OCI-LY3 (cell line): Measurements from ENCODE around the gene NBL1.

Source experiments
- H2AFZ ChIP-seq: fragments of 200-600, 300-600 bp; shearing (Covaris generic); 2 replicates; pipeline ENCODE4 v1.6.0; 2014; ENCODE audit warnings: antibody characterized with exemption, low read depth, low read length
- H3K27ac ChIP-seq: fragments of 200-600, 300-600 bp; sonication (generic); 2 replicates; pipeline ENCODE4 v1.5.1; 2014; ENCODE audit warnings: mild to moderate bottlenecking, low read length, moderate library complexity, mixed read lengths
- H3K27me3 ChIP-seq: fragments of 200-600, 300-600 bp; sonication (generic); 2 replicates; pipeline ENCODE4 v1.6.1; 2014; ENCODE audit warnings: low read depth, low read length, mixed read lengths
- H3K36me3 ChIP-seq: fragments of 200-600, 300-600 bp; sonication (generic); replicated peaks from 2 replicates; pipeline ENCODE3; 2014; ENCODE audit warnings: low read depth, low read length, mixed read lengths
- H3K4me1 ChIP-seq: fragments of 300-600, 200-600 bp; sonication (generic); 2 replicates; pipeline ENCODE4 v1.6.1; 2014; ENCODE audit warnings: low read length, mixed read lengths
- H3K4me2 ChIP-seq: fragments of 200-600, 300-600 bp; sonication (generic); 2 replicates; pipeline ENCODE4 v1.6.1; 2014; ENCODE audit warnings: low read length, mixed read lengths
- H3K4me3 ChIP-seq: fragments of 300-600, 200-600 bp; sonication (generic); 2 replicates; pipeline ENCODE4 v1.5.1; 2014; ENCODE audit warnings: antibody characterized with exemption, mild to moderate bottlenecking, low read length, moderate library complexity
- H3K79me2 ChIP-seq: fragments of 300-600, 200-600 bp; shearing (Covaris generic); 2 replicates; pipeline ENCODE4 v1.6.1; 2014; ENCODE audit warnings: mild to moderate bottlenecking, low read length, mixed read lengths
- H3K9ac ChIP-seq: fragments of 300-600, 200-600 bp; shearing (Covaris generic); 2 replicates; pipeline ENCODE4 v1.6.0; 2014; ENCODE audit warnings: mild to moderate bottlenecking, low read length, moderate library complexity
- H3K9me3 ChIP-seq: fragments of 200-600, 300-600 bp; shearing (Covaris generic); 2 replicates; pipeline ENCODE4 v1.6.1; 2014; ENCODE audit warnings: low read length, mixed read lengths; ENCODE audit not compliant: insufficient read depth
- H4K20me1 ChIP-seq: fragments of 200-600, 300-600 bp; sonication (generic); 2 replicates; pipeline ENCODE4 v1.6.1; 2016; ENCODE audit warnings: low read length, mixed read lengths; ENCODE audit not compliant: insufficient read depth
- EZH2phosphoT487 ChIP-seq: fragments of 200-600 bp; shearing (Covaris generic); IDR thresholded peaks from 2 replicates; pipeline ENCODE4 v1.6.1; 2018; ENCODE audit warnings: antibody characterized with exemption, mixed run types, low read depth
- TF ChIP-seq, protein P1 (sequence below): fragments of 200-600, 300-600 bp; sonication (generic); IDR thresholded peaks from 2 replicates; pipeline ENCODE4 v1.5.1; 2014; ENCODE audit warnings: antibody characterized with exemption, low read length, low read depth

NBL1 gene, protein sequence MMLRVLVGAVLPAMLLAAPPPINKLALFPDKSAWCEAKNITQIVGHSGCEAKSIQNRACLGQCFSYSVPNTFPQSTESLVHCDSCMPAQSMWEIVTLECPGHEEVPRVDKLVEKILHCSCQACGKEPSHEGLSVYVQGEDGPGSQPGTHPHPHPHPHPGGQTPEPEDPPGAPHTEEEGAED

DNA sequence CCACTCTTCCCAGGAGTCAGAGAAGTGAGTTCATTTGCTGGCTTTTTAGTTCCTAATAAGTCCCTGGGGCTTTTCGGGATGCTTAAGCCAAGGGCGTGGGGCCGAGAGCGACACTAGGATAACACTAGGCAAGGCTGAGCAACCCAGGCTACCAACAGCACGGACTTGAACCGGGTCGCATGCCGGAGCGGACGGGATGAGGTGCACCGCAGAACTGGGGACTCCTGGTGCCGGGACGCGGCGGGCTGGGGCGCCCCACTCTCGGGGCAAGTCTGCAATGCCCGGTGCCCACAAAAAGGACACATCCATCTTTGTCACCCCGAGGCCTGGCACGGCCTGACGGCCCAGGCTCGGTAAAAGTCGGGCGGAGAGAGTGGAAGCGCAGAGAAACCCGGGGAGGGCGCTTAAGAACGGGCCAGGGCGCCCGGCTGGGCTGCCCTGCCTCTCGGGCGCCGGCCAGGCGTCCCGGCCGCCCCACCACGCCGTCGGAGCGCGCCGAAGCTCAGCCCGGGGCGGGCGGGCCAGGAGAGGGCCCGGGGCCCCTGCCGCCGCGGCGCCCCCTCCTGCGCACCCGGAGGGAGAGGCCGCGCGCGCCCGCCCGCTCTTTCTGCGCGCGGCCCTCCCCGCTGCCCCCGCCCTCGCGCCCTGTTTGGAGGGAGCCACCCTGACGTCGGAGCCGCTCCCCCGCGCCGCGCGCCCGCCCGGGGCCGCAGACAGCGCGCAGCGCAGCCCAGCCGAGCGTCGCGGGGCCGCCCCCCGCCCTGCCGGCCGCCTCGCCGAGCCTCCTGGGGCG lies at the start of gene NBL1:
Gene NBL1 (plus strand): TSS at position 710 of the 793 bp plus-strand sequence. CDS start 10,720 bp downstream, outside the sequence.
- TF ChIP-seq EZH2phosphoT487, result no peak
- TF ChIP-seq, protein P1, sequence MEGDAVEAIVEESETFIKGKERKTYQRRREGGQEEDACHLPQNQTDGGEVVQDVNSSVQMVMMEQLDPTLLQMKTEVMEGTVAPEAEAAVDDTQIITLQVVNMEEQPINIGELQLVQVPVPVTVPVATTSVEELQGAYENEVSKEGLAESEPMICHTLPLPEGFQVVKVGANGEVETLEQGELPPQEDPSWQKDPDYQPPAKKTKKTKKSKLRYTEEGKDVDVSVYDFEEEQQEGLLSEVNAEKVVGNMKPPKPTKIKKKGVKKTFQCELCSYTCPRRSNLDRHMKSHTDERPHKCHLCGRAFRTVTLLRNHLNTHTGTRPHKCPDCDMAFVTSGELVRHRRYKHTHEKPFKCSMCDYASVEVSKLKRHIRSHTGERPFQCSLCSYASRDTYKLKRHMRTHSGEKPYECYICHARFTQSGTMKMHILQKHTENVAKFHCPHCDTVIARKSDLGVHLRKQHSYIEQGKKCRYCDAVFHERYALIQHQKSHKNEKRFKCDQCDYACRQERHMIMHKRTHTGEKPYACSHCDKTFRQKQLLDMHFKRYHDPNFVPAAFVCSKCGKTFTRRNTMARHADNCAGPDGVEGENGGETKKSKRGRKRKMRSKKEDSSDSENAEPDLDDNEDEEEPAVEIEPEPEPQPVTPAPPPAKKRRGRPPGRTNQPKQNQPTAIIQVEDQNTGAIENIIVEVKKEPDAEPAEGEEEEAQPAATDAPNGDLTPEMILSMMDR, result no peak
- Histone ChIP-seq H2AFZ (no peak within 1 kb of the TSS), H3K27me3 (0 out of 2 replicates have a peak, but pooled peaks cover 3% of the 10 kb centered on the region)

DNA sequence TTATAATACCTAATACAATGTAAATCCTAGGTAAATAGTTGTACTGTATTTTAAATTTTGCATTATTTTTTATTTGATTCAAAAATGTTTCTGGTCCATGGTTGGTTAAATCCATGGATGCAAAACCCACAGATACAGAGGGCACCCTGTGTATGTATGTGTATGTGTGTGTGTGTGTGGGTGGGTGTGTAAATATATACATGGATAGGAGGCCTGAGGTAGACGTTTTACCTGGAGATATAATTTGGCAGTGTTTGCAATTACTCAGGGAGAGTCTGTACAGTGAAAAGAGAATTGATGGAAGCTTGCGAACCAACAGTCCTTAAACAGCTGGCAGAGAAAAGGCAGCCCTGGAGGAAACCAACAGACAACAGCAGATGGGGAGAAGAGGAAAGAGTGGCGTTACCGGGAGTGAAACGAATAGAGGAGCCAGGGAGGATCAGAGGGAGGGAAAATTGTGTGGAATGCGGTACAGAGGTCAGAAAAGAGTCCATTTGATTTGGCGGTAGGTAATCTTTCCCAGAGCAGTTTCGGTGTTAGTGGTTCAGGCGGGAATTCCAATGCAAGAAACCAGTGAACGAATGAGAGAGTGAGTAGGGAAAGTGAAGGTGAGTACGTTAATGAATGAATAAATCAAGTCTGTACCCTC lies 47.9 kb upstream of the NBL1 start:
- peak overlapping the region; percentile 96 for H2AFZ ChIP-seq
- peak overlapping the region; percentile 89 for H3K4me2 ChIP-seq
- H4K20me1 ChIP-seq, result peaks cover 6% of the 10 kb centered on the region; the same call in 1 of the 2 replicates
- peaks cover 11% of the 10 kb centered on the region; the same call in 1 of the 2 replicates for H3K4me1 ChIP-seq
- TF ChIP-seq, protein P1, result no peak
- no peaks in the 10 kb centered on the region for H3K27me3 ChIP-seq
- H3K9me3 ChIP-seq, result no peaks in the 10 kb centered on the region
- peak overlapping the region; percentile 96 for H3K4me3 ChIP-seq
- peak overlapping the region; percentile 90 for H3K9ac ChIP-seq
- peaks cover 48% of the 10 kb centered on the region for H3K79me2 ChIP-seq
- H3K36me3 ChIP-seq, result no peaks in the 10 kb centered on the region
- H3K27ac ChIP-seq, result peak overlapping the region; percentile 64

More for the DNA sequence above, at the start of gene NBL1:
- H3K4me1 ChIP-seq, result no peaks in the 10 kb centered on the region
- 0 out of 2 replicates have a peak within 1 kb of the TSS, but pooled peaks have one; percentile 6 for H3K9ac ChIP-seq
- H4K20me1 ChIP-seq, result no peaks in the 10 kb centered on the region
- H3K9me3 ChIP-seq, result no peaks in the 10 kb centered on the region
- H3K4me3 ChIP-seq, result peak within 1 kb of the TSS; percentile 64
- H3K27ac ChIP-seq, result no peak within 1 kb of the TSS
- H3K79me2 ChIP-seq, result no peaks in the 10 kb centered on the region
- H3K36me3 ChIP-seq, result no peaks in the 10 kb centered on the region
- H3K4me2 ChIP-seq, result peak within 1 kb of the TSS; percentile 53

DNA sequence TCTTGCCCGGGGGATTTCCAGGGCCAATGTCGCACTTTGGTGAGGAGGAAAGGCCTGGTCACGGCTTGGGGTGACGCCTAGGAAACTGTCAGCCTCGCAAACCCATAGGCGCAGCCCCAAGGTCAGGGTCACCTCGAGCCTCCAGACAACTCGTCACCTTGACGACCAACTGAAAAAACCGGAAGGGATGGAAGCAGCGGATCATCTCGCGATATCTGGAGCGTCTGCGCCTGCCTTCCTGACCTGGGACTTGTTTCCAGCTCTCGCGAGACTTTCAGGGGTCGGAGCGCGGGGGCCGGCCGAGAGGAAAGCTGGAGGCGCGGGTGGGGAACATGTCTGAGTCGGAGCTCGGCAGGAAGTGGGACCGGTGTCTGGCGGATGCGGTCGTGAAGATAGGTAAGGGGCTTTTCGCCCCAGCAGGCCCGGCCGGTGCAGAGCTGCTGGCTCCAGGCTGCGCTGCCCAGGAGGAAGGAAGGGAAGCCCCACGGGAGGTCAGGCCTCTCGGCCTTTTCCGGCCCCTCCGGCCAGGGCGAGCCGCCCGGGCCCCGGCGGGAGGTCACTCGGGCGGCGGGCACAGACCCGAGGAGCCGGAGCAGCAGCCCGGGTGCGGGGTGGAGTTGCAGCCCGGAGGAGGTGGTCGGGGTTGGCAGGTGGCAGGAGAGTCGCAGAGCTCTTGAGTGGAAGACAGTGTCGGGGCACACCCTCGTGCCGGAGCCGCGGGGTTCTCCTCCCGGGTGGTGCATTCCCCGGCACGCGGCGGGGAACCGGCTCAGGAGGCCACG lies 47.2 kb upstream of the NBL1 start:
- no peak for TF ChIP-seq EZH2phosphoT487
- TF ChIP-seq, protein P1, result no peak
- Histone ChIP-seq H3K9ac (peak overlapping the region; percentile 90), H2AFZ (peak overlapping the region; percentile 96), H3K79me2 (peaks cover 55% of the 10 kb centered on the region), H3K36me3 (no peaks in the 10 kb centered on the region), H3K27ac (peak overlapping the region; percentile 69), H3K4me1 (peaks cover 11% of the 10 kb centered on the region; the same call in 1 of the 2 replicates), H3K9me3 (no peaks in the 10 kb centered on the region), H3K4me3 (peak overlapping the region; percentile 96), H3K27me3 (no peaks in the 10 kb centered on the region), H4K20me1 (peaks cover 7% of the 10 kb centered on the region), H3K4me2 (peak overlapping the region; percentile 89)
